Epidermal melanocyte (primary cell): ENCODE data around the gene RHOD.

Experiments
- DNase-seq: peaks from one replicate; pipeline ENCODE4 v3.0.0; 2011; ENCODE audit warnings: low spot score; ENCODE audit not compliant: insufficient read length

The RHOD gene

DNA sequence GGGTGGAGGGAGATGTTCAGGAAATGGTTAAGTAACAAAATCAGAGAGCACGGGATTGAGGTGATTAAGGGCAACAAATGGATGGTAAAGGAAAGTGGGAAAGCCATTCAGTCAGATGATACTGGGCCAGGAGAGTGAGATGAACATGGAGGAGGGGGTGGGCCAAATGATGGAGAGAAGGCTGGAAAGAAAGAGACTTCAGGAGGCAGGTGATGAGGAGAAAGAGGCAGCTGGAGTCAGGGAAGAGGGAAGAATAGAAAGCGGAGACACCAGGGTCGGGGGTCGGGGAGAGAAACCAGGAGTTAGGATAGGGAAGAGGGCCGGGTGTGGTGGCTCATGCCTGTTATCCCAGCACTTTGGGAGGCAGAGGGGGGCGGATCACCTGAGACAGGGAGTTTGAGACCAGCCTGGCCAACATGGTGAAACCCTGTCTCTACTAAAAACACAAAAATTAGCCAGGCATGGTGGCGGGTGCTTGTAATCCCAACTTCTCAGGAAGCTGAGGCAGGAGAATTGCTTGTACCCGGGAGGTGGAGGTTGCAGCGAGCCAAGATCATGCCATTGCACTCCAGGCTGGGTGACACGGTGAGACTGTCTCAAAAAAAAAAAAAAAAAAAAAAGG is 57.7 kb downstream of the RHOD start:
- DNase-seq: no peak

- DNase-seq: no peak
Observed at GRCh38 chr11:67116758-67117105, 60.1 kb downstream of the RHOD start.

DNA sequence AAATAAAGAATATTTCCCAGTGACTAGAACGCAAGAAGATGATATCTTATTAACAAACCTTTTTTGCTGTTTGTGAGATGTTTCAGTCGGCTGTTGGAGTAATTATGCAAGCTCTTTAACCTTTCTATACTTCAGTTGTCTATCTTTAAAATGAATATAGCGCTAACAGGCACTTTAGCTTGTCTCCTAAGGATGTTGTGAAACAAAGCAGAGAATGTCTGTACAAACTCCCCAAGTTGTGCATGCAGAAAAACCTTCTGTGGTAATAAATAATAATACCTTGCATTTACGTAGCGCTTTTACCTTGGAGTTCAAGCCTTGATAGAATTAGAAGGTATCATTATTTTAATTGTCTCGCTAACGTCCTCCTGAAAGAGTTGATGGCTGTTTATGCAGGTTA is 60.5 kb downstream of the RHOD start:
- no peak for DNase-seq

GRCh38 chr11:67117672-67118180 is 61.1 kb downstream of the RHOD start:
- DNase-seq: no peak

DNA sequence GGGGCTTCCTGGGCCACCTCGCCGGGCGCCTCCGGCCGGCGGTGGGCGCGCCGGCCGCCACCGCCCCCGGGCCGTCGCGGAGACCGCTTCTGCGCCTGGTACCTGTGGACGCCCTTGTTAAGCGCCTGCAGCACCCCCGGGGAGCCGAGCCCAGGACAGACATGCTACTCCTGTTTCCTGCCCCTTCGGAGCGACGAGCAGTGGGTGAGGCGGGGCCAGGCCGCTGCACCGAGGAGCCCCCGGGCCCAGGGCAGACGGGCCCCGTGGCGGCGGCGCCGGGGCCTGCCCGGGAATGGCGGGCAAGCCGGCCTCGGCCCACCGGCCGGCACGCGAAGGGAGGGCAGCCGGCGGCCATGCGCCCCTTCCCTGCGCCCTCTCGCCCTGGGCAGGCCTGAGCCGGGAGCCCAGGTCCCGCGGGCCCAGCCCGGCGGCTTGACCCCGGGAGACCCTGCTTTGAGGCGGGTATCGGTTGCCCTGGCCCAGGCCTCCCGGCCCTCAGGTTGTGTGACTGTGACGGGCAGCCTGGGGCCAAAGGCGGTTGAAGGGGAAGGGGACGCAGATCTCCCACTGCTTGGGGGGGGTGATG is 61.6 kb downstream of the RHOD start:
- DNase-seq: no peak

- DNase-seq: peak; percentile 99
Observed at GRCh38 chr11:67118801-67119584, 62.3 kb downstream of the RHOD start, which contains the start of gene KDM2A. Gene KDM2A (plus strand): TSS chr11:67119263. CDS start chr11:67121317, 2,054 bp downstream.

GRCh38 chr11:67119585-67120391 is 63.1 kb downstream of the RHOD start:
- no peak for DNase-seq

- no peak for DNase-seq
Observed at GRCh38 chr11:67120456-67120855, 63.8 kb downstream of the RHOD start.

DNA sequence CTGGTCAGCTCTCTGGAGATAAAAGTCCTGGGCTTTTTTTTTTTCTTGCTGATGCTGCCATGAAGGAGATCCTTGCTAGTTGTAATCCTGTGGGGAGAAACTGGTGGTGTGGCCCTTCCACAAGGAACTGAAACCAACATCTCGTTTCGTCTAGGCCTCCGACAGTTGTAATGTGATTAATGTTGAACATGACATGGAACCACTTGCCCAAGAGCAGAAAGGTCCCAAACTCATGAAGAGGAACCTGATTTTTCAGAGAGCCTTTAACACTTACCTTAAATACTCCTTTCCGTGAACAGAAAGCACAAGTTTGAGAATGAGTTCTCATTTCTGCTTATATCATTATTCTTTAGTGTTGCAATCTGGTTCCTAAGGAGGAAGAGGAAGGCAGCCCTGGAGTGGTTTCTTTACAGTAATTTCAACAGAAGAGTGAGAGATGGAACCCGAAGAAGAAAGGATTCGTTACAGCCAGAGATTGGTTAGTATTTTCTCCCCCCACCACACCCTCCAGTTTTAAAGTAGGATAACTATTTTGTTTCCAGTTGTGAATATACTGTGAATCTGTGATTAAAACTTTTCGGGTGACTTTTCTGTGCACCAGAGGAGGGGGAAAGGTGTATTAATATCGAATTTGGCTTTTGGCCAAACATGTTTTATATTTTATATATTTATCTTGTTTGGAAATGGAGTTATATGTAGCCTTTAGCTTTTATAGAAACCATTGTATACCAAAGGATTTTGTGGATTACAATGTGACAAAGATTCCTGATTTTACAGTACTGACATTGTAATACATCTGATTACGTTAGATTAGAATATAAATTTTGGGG is 64.4 kb downstream of the RHOD start:
- no peak for DNase-seq
